NT2/D1 (cell line): ENCODE measurements around the gene CD1D.

ENCODE experiments used
- YY1 ChIP-seq: IDR thresholded peaks from 2 replicates; pipeline ENCODE4 v1.6.1; 2011; ENCODE audit not compliant: insufficient read length, insufficient read depth
- ZNF274 ChIP-seq: IDR thresholded peaks from 2 replicates; pipeline ENCODE4 v1.6.1; 2011; ENCODE audit warnings: mild to moderate bottlenecking, low read depth, low read length

DNA sequence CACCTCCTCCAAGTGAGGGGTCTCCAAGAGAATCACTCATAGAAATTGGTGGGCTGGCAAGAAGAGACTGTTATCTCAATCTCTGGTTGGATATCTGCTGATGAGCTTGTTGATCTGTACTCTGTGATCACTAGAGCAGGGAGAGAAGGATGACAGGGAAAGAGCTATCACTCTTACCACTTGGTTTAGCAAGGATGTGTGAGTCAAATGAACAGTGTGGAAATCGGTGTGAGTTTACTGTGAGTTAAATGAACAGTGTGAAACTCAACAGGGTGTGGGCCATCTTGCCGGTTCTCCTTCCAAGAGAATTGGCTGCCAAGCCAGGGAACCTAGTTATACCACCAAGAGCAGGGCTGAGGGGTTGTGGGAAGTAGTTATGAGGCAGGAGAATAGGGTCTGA is 33.3 kb upstream of the CD1D start:
- TF ChIP-seq ZNF274 (no peak), YY1 (no peak)
